T47D (cell line): ENCODE results near the gene IGSF21.

Source experiments
- DNase-seq, 2 experiments: peaks; one replicate each; pipeline versions ENCODE4 v3.0.0 to v3.0.0-alpha.2; 2011 to 2012; ENCODE audit warnings: low read depth in 1 of 2, low spot score in 1 of 2
- JUND ChIP-seq: IDR thresholded peaks from 2 replicates; pipeline ENCODE4 v1.6.1; 2012; ENCODE audit warnings: low read depth
- in situ Hi-C: cut with HindIII; loops from 2 replicates; pipeline ENCODE4 v1.10.0; 2016; ENCODE audit warnings: low sequenced_read_pairs, low pct_unique_long_range_greater_than_20kb

Gene IGSF21

GRCh38 chr1:18285538-18285924 lies 177.9 kb downstream of the IGSF21 start:
- in situ Hi-C loops = no loop called here
- DNase-seq = no peak
- no peak for TF ChIP-seq JUND

- in situ Hi-C loops = no loop called here
- no peak for TF ChIP-seq JUND
- DNase-seq = no peak
These were observed 181.1 kb downstream of the IGSF21 start for GRCh38 chr1:18288722-18289121.

GRCh38 chr1:18289597-18289996 lies 182.0 kb downstream of the IGSF21 start:
- no peak for DNase-seq
- in situ Hi-C loops = no loop called here

GRCh38 chr1:18290740-18291412 lies 183.3 kb downstream of the IGSF21 start:
- TF ChIP-seq JUND = no peak
- no peak for DNase-seq
- in situ Hi-C loops = no loop called here

More at GRCh38 chr1:18289597-18289996, 182.0 kb downstream of the IGSF21 start:
- no peak for TF ChIP-seq JUND

- TF ChIP-seq JUND = no peak
- in situ Hi-C loops = no loop called here
These were observed 184.9 kb downstream of the IGSF21 start for GRCh38 chr1:18292531-18292930.

GRCh38 chr1:18293291-18293690 lies 185.7 kb downstream of the IGSF21 start:
- no peak for DNase-seq
- in situ Hi-C loops = no loop called here
- no peak for TF ChIP-seq JUND

More at GRCh38 chr1:18292531-18292930, 184.9 kb downstream of the IGSF21 start:
- no peak for DNase-seq

GRCh38 chr1:18294437-18295176 lies 187.0 kb downstream of the IGSF21 start:
- in situ Hi-C loops = no loop called here
- no peak for DNase-seq
- no peak for TF ChIP-seq JUND

GRCh38 chr1:18297896-18298648 lies 190.5 kb downstream of the IGSF21 start:
- in situ Hi-C loops = no loop called here
- TF ChIP-seq JUND = no peak
- no peak for DNase-seq

- no peak for TF ChIP-seq JUND
- DNase-seq = peak in 1 of 2 experiments; percentile 47
- in situ Hi-C loops = no loop called here
These were observed 192.1 kb downstream of the IGSF21 start for GRCh38 chr1:18299441-18300338.

GRCh38 chr1:18300376-18300775 lies 192.8 kb downstream of the IGSF21 start:
- in situ Hi-C loops = no loop called here
- TF ChIP-seq JUND = no peak
- no peak for DNase-seq

GRCh38 chr1:18302788-18303413 lies 195.3 kb downstream of the IGSF21 start:
- in situ Hi-C loops = no loop called here
- DNase-seq = no peak
- TF ChIP-seq JUND = no peak
